Femur (tissue), 1 donor: ENCODE measurements around the gene SLC25A47.
"Not testable (repeated sequence)": the region's sequence is repeated elsewhere in the genome, so short reads cannot be mapped to it uniquely, and the experiment has no call there.

ENCODE experiments used
- DNase-seq: peaks from one replicate; pipeline ENCODE4 v3.0.0-alpha.2; 2017

The SLC25A47 gene

GRCh38 chr14:100306101-100306997 lies 16.8 kb upstream of the SLC25A47 start, which contains the start of gene SLC25A29:
TSS of gene SLC25A29 (minus strand) at chr14:100306444. CDS start at chr14:100306232, 212 bp downstream.
- peak; percentile 91 for DNase-seq

GRCh38 chr14:100306998-100307765 lies 16.0 kb upstream of the SLC25A47 start:
- DNase-seq, result no peak

DNA sequence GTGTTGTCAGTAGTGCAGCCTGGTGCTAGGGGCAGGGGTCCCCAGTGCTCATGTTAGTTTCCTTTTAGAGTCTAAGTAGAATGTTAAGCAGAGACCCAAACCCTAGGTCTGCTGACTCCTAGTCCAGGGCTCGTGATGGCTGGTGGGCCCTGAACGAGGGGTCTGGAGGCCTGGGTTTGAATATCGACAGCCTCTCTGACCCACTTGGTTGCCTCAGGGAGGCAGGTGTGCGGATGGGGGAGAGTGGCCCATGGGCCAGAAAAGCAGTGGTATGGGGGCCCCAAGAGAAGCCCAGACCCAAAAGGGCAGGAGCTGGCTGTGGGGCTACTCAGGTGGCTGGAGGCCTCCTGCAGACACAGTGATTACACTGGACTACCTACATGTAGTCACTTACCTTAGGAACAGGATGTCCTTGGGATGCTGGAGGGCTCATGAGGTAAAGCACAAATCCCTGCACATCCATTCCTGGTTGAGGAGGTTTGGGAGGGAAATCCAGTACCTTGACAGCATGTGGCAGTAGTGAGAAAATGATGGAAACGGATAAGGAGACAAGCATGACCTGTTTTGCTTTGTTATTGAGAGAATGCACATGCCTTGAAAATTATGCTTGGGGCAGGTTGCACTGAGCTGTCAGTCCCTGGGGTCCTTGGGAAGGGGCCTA lies 15.2 kb upstream of the SLC25A47 start:
- DNase-seq, result no peak

DNA sequence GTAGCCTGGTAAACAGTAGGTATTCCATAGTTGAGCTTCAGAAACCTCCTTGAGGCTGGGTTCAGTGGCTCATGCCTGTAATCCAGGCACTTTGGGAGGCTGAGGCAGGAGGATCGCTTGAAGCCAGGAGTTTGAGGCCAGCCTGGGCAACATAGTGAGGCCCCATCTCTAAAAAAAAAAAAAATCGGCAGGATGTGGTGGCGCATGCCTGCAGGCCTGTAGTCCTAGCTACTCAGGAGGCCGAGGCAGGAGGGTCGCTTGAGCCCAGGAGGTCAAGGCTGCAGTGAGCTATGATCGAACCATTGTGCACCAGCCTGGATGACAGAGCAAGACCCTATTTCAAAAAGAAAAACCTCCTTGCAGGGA lies 14.7 kb upstream of the SLC25A47 start:
- not testable (repeated sequence) for DNase-seq

GRCh38 chr14:100309028-100309737 lies 14.0 kb upstream of the SLC25A47 start:
- DNase-seq, result no peak

DNA sequence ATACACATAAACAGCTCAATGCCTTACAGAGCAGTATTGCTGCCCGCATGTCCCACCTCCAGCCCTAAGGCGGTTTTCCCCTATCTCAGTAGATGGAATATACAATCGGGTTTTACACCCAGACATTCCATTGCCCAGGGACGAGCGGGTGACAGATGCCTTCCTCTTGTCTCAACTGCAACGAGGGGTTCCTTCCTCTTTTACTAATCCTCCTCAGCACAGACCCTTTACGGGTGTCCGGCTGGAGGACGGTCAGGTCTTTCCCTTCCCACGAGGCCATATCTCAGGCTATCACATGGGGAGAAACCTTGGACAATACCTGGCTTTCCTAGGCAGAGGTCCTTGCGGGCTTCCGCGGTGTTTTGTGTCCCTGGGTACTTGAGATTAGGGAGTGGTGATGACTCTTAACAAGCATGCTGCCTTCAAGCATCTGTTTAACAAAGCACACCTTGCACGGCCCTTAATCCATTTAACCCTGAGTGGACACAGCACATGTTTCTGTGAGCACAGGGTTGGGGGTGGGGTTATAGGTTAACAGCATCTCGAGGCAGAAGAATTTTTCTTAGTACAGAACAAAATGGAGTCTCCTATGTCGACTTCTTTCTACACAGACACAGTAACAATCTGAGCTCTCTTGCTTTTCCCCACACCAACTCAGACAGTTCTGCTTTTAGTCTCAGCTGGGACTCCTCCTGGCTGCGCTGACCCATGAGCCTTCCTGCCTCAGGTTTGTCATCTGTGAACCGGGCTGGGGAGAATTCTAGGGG lies 10.8 kb upstream of the SLC25A47 start:
- DNase-seq, result not testable (repeated sequence)

DNA sequence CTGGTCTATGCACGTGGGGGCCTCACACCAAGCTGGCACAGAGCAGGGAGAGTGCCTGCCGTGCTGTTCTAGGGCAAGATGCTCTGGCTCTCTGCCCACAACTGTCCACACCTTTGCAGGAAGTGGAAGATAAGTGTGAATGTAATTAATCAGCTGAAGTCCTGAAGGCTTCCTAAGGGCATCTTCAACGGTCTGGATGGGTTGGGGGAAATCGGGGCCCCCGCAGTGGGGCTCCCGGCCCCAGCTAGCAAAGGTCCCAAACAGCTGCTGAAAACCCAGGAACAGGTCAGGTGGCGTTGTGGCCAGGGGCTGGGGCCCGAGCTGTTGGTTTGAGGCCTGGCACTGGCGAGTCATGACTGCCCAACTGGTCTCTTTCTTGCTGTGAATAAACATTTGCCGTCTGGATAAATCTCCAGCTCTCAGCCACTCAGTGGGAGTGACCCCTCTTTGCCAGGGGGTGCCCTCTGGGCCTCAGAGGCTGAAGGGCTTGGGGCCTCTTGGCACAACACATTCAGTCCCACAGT lies 10.2 kb upstream of the SLC25A47 start:
- DNase-seq, result no peak

DNA sequence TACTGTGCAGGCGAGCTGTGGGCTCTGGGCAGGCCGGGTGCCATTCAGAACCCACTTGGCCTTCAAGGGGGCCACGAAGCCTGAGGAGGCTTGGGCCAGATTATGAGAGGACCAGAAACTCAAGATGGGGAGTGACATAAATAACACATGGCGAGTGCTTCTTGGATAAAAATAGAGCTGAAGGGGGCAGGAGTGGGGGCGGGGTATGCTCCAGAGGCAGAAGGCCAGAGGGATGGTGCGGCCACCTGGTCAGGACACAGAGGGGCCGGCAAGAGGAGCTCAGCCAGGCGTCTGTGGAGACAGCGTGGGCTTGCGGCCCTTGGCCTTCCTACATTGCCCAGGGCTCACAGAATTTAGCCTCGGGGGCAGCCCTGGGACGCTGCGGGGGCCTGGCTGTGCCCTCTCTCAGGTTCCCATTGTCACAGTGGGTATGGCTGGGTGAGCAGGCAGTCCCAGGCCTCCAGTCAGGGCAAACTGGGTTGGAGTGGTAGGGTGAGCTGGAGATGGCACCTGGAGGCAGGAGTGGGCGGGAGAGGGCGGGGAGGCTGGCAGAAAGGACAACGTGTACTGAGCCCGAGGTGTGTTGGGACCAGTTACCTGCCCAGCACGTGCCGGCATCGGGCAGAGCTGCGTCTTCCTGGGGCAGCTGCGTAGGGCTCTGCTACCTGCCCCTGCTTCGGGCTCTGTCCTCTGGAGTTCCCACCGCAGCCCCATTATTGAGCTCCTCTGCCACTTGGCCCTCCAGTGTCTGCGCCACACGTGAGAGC lies 9.5 kb upstream of the SLC25A47 start:
- no peak for DNase-seq

DNA sequence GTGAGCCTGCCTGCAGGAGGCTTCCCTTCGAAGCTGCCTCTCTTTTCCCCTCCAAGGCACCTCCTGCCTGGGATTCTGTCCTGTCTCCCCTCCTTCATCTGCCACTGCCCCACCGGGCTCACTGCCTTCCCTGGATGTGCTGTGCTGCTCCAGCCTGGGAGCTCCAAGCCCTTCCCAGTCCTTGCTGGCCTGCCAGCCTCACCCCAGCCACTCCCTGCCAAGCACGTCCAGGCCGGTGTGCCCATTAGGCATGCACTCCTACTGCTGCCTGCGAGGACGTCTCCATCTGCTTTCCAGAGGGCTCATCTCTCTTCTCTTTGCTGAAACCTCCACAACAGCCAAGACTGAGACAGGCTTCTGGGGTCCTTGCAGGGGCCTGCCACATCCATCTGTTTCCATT lies 8.4 kb upstream of the SLC25A47 start:
- no peak for DNase-seq

DNA sequence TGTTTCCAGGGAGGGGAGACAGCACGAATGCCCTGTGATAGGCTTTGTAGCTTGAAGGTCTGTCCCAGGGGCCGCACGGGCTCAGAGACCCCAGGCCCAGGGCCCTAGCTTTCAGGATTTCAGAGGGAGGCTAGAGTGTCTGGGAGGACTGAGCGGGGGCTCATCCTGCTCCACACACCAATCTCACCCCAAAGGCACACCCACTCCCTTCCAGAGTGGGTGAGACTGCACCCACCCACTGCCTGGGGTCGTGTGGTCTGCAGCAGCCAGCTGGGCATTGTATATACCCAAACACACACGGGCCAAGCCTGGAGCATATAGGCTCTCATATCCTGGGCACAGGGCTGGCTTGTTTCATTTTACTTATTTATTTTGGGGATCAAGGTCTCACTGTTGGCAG lies 5.8 kb upstream of the SLC25A47 start:
- DNase-seq, result no peak

DNA sequence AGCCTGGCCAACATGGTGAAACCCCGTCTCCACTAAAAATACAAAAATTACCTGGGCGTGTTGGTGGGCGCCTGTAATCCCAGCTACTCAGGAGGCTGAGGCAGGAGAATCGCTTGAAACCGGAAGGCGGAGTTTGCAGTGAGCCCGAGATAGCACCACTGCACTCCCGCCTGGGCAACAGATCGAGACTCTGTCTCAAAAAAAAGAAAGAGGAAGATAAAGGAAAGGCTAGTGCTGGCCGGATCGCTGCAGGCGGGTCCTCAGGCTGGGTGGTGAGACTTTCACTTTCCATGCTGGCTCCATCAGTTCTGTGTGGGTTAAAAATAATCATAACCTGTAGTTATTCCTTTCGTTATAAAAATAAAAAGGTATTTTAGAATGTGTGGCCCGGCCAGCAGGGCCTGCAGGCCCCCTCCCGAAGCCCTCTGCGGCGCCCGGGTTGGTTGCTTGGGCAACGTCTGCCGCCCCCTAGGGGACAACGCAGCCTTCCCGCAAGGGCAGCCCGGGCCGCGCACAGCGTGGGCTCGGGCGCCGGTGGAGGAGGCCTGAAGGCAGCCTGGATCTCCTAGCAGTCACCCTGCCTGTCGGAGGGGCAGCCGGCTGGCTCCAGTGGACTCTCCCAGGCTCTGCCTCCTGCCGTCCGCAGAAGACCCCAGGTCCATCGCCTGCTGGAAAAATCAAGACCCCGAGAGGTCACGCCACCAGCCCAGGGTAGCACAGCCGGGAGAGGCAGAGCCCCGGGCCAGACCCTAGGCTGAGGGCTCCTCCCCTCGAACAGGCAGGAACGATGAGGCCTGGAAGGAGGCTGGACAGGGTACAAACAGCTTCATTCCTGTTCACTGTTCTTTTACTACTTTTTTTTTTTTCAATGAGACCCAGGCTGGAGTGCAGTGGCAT lies 5.0 kb upstream of the SLC25A47 start:
- peak; percentile 71 for DNase-seq

DNA sequence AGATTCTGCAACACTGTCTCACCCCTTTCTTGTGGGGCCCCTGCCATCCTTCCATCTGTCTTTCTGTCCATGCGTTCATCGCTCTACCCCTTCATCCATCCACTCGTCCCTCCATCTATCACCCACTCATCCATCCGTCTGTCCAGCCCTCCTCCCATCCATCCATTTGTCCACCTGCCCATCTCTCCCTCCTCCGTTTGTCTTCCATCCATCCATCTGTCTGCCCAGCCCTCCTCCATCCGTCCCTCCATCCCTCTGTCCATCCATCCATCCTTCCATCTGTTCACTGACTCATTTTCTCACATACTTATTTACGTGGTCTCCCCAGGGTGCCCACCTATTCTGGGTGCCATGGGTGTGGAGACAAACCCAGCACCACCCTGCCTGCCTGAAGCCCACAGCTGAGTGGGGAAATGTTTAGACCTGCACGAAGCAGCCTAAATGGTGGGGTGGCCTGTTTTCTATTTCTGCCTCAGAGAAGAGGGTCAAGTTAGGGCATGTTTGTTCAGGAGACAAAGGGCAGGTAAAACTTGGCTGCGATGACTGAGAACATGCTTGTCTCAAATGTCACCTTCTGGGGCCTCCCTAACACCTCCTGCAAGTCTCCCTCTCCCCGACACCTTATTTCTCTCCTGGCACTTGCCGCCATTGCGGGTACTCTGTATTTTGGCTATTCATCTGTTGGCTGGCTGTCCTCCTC lies 2.8 kb upstream of the SLC25A47 start:
- no peak for DNase-seq

DNA sequence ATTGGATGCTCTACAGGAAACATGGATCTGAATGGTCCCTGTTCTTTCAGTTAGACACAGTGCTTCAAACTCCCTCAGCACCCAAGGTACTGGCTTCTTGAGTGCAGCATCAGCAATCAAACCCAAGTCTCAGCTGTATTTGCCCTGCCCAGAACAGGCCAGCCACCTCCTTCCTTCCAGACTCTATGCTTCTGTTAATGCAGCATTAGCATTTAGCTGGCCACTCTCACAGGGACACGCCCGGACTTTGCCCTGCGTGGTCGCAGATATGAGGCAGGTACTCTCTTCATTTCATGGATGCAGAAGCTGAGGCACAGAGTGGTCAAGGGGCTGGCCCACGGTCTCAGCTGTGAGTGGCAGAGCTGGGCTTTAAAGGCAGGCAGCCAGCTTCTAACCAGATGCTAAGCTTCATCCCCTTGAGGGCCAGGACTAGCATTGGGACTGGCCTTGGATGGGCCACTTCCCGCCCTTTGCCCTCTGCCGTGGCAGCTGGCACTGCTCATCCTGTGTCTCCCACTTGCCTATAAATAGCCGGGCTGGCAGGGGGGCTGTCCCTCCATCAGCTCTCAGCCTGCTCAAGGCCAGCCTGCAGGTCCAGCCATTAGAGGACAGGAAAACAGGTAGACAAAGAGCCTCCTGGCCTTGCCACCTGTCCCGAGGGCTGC lies 1.5 kb upstream of the SLC25A47 start:
- no peak for DNase-seq

- no peak for DNase-seq
Measured at GRCh38 chr14:100322138-100322957, 791 bp upstream of the SLC25A47 start.

GRCh38 chr14:100323942-100324307 lies 786 bp downstream of the SLC25A47 start:
- DNase-seq, result no peak

DNA sequence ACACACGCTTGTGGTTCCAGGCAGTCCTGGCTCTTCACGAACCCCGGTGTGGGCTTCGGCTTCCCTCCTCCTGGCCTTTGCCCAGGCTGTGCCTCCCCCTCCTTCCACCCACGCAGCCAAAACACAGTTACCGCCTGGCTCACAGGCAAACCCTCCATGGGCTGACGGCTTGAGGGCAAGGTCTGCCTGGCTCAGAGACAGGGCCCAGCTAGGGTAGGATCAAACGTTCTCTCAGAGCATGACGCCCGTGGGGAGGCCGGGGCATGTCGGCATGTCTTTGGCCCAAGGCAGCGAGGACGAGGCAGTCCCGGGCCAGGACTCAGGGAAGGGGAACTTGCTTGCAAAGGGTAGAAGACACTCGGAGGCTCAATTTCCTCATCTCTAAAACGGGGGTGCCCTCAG lies 2.1 kb downstream of the SLC25A47 start:
- DNase-seq, result no peak

- no peak for DNase-seq
Measured at GRCh38 chr14:100325958-100326357, 2.8 kb downstream of the SLC25A47 start.

GRCh38 chr14:100327128-100327527 lies 4.0 kb downstream of the SLC25A47 start:
- DNase-seq, result no peak
